GM21360 (cell line): Measurements from ENCODE around the gene CXCL16.
"Not testable (repeated sequence)": the region's sequence is repeated elsewhere in the genome, so short reads cannot be mapped to it uniquely, and the experiment has no call there.

Experiments
- ATAC-seq: cut with Tn5 transposase; IDR thresholded peaks from one replicate; pipeline ENCODE4 v1.9.1; 2021; ENCODE audit warnings: mild to moderate bottlenecking, moderate library complexity; ENCODE audit not compliant: unreplicated experiment

Gene CXCL16

GRCh38 chr17:4701116-4701515 lies 38.6 kb downstream of the CXCL16 start:
- no peak for ATAC-seq

- ATAC-seq, result not testable (repeated sequence)
These were observed 40.2 kb downstream of the CXCL16 start for GRCh38 chr17:4699401-4700056.

GRCh38 chr17:4696437-4696805 lies 43.3 kb downstream of the CXCL16 start:
- ATAC-seq, result no peak

GRCh38 chr17:4693416-4693815 lies 46.3 kb downstream of the CXCL16 start:
- ATAC-seq, result no peak

DNA sequence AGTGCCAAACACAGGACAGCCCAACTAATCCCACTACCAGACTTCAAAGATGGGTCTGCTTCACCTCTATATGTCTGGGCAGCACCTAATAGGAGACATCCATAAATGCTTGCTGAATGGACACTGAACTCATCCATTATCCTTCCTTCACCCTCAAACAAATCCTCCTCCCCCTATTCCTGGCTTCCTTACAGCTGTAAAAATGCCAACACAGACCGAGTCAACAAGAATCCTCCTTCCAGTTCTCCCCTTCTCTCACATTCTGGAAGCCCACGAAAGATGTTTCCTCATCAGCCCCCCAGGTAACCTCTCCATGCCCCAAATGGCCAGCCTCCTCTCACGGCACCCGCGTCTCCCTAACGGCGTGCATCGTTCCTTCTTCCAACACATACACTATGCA lies 48.0 kb downstream of the CXCL16 start:
- no peak for ATAC-seq

- no peak for ATAC-seq
These were observed 49.0 kb downstream of the CXCL16 start for GRCh38 chr17:4690745-4691144.

- ATAC-seq, result not testable (repeated sequence)
These were observed 49.9 kb downstream of the CXCL16 start for GRCh38 chr17:4689872-4690271.

- not testable (repeated sequence) for ATAC-seq
These were observed 56.0 kb downstream of the CXCL16 start for GRCh38 chr17:4683739-4684138.
